Thymus (tissue), 11 donors: Measurements from ENCODE around the gene UROS. TPM values are rescaled to one million over a fixed set of nuclear protein-coding genes. Genes with fewer than 3 reads are reported as not detected.

Source experiments
- DNase-seq, 9 donors: peaks; one replicate each; pipeline ENCODE4 v3.0.0-alpha.2; 2013; ENCODE audit warnings: low spot score in 9 of 9, low read depth in 6 of 9, missing footprints in 1 of 9
- H3K27ac ChIP-seq, 2 donors: one replicate each; pipeline ENCODE4 v1.5.1; 2013; ENCODE audit warnings: control low read depth in 1 of 2, low read depth in 1 of 2, low read length in 1 of 2, mild to moderate bottlenecking in 1 of 2, moderate library complexity in 1 of 2
- H3K27me3 ChIP-seq, 2 donors: one replicate each; pipeline ENCODE4 v1.5.1; 2013; ENCODE audit warnings: low read length in 1 of 2; ENCODE audit not compliant: control insufficient read depth in 2 of 2, insufficient read depth in 1 of 2
- H3K36me3 ChIP-seq, 2 donors: one replicate each; pipeline ENCODE4 v1.5.1; 2013; ENCODE audit warnings: low read length in 1 of 2, mild to moderate bottlenecking in 1 of 2, moderate library complexity in 1 of 2; ENCODE audit not compliant: control insufficient read depth in 2 of 2, insufficient read depth in 2 of 2
- H3K4me1 ChIP-seq, 2 donors: one replicate each; pipeline ENCODE4 v1.5.1; 2013; ENCODE audit warnings: low read length in 2 of 2; ENCODE audit not compliant: control insufficient read depth in 2 of 2, insufficient read depth in 2 of 2
- H3K4me3 ChIP-seq, 2 donors: one replicate each; pipeline ENCODE4 v1.5.1; 2013; ENCODE audit warnings: low read length in 2 of 2, control low read depth in 1 of 2, mild to moderate bottlenecking in 1 of 2
- H3K9me3 ChIP-seq, 2 donors: one replicate each; pipeline ENCODE4 v1.5.1; 2013; ENCODE audit warnings: low read length in 1 of 2, mild to moderate bottlenecking in 1 of 2; ENCODE audit not compliant: control insufficient read depth in 2 of 2, insufficient read depth in 1 of 2
- WGBS: extraction: QIAGEN DNeasy Blood & Tissue Kit; methylation state at CpG from one replicate; pipeline ENCODE4 v1.1.7; 2013; 5-methylcytosine and 5-hydroxymethylcytosine counted together
- polyA plus RNA-seq: library from polyadenylated mRNA; stranded (reverse); fragments of 200-250 nt; gene quantifications from one replicate; pipeline ENCODE4 v1.2.3, GENCODE V29; 2013
- total RNA-seq: library from RNA; stranded (reverse); fragments of 120-200 nt; gene quantifications from one replicate; pipeline ENCODE4 v1.2.4, GENCODE V29; 2013
- donor health status: healthy.

Gene UROS
- total and polyA plus RNA-seq, 2 donors, result 31.0 to 47.6 TPM

DNA sequence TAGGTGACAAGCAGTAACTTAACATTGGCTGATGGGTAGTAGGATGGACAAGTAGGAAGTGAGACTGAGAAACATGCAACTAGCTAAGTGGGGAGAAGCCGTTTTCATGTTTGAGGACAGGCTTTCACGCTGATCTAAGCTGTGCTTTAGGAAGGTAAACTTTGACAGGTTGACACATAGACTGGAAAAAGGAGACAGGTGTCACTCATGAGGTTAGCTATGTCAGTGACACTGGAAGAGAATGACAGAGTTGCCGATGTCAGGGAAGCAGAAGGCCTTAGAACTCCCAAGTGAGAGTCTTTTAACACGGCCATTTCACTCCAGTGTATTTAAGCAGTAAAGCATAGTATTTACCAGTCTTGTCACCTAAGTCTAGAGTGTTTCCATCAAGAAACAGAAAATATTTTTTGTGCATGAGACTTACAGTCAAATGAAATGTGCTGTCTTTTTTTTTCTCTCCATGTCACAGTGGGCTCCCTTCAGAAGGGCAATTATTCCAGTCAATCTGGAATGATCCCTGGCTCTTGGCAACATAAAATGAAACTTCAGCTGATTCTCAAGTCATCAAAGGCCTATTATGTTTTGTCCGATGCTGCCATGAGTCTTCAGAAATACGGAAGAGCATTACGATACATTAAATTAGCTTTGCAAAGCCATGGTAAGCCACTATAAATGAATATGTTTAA lies 82.9 kb downstream of the UROS start:
- DNase-seq, result no peak
- 96% methylated on average over 7 of the region's 7 CpGs for WGBS

More for the DNA sequence above, 82.9 kb downstream of the UROS start:
- no peak overlapping the region for H3K27ac ChIP-seq
- no peaks in the 10 kb centered on the region for H3K9me3 ChIP-seq
- H3K4me3 ChIP-seq, result no peak overlapping the region
- H3K4me1 ChIP-seq, result no peaks in the 10 kb centered on the region
- H3K36me3 ChIP-seq, result peaks cover 53 to 86% of the 10 kb centered on the region in 2 donors
- no peaks in the 10 kb centered on the region for H3K27me3 ChIP-seq

Other genes starting within 250 kb of the UROS start
- not detected for gene TEX36, start 140.1 kb downstream of the UROS start, total RNA-seq
- gene TEX36, start 140.1 kb downstream of the UROS start, polyA plus RNA-seq, result not detected
- 27.3 TPM for gene EDRF1, start 103.5 kb downstream of the UROS start, total RNA-seq
- gene EDRF1, start 103.5 kb downstream of the UROS start, polyA plus RNA-seq, result 43.1 TPM
- gene MMP21, start 47.4 kb downstream of the UROS start, total RNA-seq, result not detected
- 0.18 TPM for gene MMP21, start 47.4 kb downstream of the UROS start, polyA plus RNA-seq
- gene BCCIP, start 288 bp upstream of the UROS start, total RNA-seq, result 72.5 TPM
- 74.3 TPM for gene BCCIP, start 288 bp upstream of the UROS start, polyA plus RNA-seq
- gene DHX32, start 58.0 kb upstream of the UROS start, total RNA-seq, result 13.6 TPM
- gene DHX32, start 58.0 kb upstream of the UROS start, polyA plus RNA-seq, result 18.3 TPM
- 2.5 TPM for gene FANK1, start 73.3 kb upstream of the UROS start, total RNA-seq
- 14.1 TPM for gene FANK1, start 73.3 kb upstream of the UROS start, polyA plus RNA-seq